HG02870 (cell line): ENCODE measurements around the gene TPK1.
"Not testable (repeated sequence)": the region's sequence is repeated elsewhere in the genome, so short reads cannot be mapped to it uniquely, and the experiment has no call there.

Source experiments
- ATAC-seq: cut with Tn5 transposase; IDR thresholded peaks from one replicate; pipeline ENCODE4 v1.9.1; 2021; ENCODE audit warnings: mild to moderate bottlenecking, moderate library complexity; ENCODE audit not compliant: unreplicated experiment

The TPK1 gene

DNA sequence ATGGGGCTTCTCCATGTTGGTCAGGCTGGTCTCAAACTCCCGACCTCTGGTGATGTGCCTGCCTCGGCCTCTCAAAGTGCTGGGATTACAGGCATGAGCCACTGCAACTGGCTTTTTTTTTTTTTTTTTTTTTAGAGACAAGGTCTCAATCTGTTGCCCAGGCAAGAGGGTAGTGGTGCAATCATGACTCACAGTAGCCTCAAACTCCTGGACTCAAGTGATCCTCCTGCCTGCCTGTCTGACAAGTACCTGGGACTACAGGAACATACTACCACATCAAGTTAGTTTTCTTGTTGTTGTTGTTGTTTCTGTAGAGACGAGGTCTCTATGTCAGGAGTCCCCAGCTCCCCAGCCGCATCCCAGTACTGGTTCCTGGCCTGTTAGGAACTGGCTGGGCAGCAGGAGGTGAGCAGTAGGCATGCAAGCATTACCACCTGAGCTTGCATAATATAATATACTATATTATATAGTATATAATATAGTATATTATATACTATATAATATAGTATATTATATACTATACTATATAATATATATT lies 55.7 kb downstream of the TPK1 start:
- no peak for ATAC-seq

DNA sequence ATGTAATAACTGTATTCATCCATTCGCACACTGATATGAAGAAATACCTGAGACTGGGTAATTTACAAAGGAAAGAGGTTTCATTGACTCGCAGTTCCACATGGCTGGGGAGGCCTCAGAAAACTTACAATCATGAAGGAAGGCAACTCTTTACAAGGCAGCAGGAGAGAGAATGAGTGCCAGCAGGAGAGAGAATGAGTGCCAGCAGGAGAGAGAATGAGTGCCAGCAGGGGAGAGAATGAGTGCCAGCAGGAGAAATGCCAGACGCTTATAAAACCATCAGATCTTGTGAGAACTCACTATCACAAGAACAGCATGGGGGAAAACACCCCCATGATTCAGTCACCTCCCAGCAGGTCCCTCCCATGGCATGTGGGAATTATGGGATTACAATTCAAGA lies 58.0 kb downstream of the TPK1 start:
- not testable (repeated sequence) for ATAC-seq

DNA sequence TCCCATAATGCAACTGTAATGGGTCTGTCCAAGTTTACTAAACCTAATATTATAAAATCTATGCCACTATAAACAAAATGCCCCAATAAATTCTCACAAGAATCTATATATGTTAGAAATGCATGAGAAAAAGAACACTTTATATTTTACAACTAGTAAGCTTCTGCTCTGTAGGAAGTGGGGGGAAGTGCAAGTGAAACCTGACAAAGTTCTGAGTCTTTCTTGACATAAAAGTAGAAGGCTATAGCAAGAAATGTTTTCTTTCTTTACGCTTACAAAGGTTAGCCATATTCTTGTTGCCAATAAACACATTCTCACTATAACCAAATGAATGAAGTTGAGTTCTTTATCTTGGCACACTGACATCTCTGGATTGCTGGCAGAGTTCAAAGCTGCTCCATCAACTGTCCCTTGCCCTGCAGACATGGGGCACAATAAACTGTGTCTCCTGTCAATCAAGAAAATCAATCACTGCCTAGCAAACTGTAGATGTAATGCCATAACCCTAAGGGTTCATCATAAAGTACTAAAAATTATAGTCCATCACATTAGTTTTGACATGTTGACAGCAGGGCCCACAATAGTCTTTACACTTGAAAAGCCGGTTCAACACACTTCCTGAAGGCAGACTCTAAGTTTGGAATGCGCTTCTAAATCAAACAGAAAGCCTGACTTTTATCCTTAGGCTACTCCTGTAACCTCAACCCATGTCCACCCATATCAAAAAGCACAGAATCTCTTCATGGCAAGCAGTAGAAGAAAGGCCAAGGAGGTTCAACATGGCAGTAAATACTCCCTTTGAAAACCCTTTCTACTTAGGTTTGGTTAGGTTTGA lies 58.6 kb downstream of the TPK1 start:
- peak; percentile 67 for ATAC-seq

DNA sequence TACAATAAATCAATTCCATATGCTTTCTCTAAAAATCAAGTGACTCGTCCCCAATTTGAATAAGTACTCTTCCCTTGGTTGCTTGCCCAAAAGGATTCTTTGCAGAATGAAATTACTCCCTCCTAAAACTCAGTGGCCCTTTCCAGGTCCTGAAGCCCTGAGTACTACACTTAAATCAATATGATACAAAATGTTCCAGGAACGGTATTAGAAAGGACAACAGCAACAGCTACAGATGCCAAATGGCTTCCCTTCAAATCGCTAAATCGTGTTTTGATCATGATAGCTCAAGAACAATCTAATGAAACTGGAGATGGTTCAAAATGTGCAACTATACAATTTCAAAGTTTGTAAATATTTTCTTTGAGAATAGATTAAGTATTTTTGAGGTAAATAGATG lies 59.4 kb downstream of the TPK1 start:
- no peak for ATAC-seq

DNA sequence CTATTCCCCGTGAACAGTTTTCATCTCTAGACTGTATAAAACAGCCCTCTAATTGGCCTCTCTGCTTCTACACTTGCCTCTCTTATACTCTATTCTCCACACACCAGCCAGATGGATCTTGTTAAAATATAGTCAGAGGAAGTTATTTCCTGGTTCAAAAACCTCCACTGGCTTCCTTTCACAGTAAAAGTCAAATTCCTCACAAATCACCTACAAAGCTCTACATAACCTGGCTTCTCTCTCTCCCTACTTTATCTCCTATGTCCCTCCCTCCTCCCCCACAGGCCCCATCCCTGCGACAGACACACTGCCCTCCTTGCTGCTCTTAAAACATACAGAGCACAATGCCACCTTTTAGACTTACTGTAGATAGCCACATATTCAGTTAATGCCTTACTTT lies 60.1 kb downstream of the TPK1 start:
- no peak for ATAC-seq

DNA sequence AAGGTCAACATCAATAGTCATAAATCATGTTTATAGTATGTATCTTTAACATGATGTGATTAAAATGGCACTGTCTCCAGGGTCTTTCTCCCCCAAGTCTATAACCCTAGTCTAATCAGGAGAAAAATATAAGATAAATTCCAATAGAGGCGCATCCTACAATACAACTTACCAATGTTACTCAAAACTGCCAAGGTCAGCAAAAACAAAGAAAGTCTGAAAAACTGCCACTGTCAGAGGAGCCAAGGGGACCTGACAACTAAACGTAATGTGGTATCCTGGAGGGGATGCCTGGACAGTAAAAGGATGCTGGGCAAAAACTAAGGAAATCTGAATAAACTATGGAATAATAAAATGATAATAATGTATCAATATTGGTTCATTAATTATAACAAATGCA lies 63.9 kb downstream of the TPK1 start:
- no peak for ATAC-seq

DNA sequence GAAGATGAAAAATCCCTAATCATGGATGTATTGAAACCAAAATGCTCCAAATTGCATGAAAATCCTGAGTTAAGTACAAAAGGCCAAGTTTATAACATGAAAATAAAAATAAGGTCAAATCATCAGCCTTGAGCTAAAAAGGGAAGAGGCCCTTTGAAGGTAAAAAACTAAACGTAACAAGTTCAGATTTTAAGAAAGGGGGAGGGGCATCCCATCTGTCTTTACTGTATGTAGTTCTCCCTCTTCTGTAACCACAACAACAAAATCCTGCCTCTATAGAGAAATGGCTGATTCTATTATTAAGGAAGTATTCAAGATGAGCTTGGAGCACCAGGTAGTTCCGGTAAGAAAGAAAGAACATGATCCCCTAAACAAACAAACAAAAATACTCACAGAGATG lies 64.7 kb downstream of the TPK1 start:
- ATAC-seq: no peak

DNA sequence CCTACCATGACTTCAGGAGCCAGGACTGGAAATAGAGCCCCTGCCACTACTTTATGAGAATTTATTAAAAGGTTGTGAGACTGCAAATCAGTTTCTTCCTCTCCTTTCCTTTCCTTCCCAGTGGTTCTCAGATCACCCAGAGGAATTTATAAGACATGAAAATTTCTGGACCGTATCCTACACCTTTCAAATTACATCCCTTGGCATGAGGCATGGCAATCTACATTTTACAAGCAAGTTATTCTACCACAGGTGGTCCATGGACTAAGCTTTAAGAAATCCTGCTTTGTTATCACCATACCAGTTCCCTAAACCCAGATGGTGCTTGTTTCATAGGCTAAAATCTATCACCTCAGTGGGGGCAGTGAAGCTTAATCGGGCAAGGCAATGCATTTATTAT lies 66.5 kb downstream of the TPK1 start:
- no peak for ATAC-seq

DNA sequence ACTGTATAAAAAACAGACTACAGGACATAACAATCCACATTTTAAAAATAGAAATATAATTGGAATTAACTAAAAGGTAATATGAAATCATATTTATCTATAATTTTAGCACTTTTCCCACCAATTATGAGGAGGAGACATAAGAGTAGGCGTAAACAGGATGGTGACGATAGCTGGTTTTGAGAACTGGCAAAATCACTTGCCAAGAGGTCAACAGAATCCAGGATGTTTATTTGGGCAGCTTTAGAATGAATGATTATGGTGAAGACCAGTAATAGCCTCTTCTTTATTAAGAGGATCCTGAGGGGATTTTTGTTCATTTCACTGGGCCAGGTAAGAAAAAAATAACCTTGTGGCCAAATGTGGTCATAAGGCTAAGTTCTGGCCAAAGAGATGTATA lies 67.2 kb downstream of the TPK1 start:
- ATAC-seq: no peak

DNA sequence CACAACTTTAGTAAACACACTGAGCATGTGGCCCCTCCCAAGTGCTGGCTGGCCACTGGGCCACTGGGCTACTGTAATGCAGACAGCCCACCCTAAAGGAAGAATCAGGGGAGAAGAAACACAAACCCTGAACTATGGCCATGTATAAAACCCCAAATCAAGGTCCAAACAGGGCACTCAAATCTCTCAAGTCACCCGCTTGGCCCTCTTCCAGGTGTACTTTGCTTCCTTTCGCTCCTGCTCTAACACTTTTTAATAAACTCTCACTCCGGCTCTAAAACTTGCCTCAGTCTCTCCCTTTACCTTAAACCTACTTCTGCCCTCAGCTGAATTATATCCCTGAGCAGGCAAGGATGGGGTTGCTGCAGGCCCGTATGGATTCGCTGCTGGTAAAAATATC lies 72.6 kb downstream of the TPK1 start:
- ATAC-seq: no peak

DNA sequence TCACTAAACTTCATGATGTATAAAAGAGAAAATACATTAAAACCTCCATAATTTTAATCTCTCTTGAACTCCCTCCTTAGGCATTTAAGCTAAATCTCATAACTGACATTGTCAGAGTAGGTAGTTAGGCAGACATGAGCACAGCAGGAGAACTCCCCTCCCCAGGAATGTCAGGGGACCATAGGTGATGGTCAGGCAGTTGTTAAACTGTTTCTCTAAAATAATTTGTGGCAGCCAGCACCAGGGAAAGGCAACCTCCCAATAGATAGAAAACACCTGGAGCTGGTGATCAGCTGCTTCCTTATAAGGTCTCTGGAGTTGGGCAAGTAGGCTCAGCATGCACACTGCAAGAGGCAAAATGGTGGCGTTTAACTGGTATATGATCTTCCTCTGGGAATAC lies 73.0 kb downstream of the TPK1 start:
- ATAC-seq: no peak

DNA sequence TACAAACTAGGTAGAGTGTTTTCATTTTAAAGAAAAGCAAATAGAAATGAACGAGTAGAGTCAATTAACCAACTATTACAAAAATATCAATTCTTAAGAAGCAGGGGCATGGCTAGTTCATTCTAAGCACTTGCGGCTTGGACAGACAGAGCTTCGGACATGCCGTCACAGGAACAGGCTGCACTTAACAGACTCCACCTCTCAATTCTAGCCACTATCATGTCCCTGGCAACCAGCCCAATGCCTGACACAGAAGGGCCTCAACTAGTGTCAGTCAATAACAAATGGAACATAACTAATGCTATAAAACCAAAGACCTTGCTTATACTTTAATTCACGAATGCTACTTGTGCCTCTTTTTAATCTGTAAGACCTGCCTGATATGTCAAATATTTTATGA lies 74.4 kb downstream of the TPK1 start:
- ATAC-seq: no peak

DNA sequence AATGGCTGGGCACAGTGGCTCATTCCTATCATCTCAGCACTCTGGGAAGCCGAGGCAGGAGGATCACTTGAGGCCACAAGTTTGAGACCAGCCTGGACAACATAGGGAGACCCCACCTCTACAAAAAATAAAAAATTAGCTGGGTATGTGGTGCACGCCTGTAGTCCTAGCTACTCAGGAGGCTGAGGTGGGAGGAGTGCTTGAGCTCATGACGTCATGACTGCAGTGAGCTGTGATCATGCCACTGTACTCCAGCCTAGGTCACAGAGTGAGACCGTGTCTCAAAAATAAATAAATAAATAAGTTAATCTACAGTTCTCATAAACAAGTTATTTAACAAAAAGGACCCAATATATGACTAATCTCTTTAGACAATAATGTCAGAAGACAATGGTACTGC lies 76.2 kb downstream of the TPK1 start:
- no peak for ATAC-seq

DNA sequence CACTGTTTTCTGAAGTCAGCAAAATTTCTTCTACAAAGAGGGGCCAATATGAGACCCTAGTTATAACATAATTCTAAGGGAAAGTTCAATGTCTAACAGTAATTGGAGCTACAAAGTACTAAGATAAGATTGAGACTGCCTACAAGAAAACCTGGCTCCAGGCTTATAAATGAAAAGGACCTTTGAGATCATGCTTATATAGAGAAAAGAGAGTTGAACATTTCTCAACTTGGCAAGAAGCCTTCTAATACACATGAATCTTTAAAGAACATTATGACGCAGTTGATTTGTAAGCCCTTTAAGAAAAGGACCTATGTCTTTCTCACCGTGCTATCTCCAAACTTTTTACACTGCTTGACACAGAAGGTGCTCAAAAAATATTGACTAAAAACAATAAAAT lies 87.9 kb downstream of the TPK1 start:
- ATAC-seq: no peak

DNA sequence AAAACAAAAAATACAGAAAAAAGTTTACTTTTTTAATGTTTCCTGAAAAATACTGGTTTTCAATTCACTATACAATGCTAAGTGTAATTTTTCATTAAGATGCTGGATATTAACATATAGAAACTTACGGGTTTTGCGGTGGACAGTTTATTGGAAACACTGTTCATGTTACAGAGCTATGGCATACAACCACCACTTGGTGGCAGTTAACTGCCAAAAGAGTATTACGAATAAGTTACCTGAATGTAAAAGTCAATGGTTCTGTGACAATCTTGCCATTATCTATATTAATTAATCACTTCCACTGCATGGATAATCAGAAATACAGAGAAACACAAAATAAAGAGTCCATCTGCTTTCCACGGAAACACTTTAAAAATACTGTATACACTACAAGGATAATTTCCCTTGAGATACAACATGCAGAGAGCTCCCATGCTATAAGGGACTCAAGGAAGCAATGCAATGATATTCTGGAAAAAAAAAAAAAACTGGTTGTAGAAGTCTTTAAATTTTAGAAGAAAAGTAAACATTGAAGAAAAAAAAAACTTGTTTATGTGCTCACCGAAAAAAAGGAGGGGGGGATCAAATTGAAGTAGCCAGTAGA lies 97.0 kb downstream of the TPK1 start:
- ATAC-seq: peak; percentile 90

DNA sequence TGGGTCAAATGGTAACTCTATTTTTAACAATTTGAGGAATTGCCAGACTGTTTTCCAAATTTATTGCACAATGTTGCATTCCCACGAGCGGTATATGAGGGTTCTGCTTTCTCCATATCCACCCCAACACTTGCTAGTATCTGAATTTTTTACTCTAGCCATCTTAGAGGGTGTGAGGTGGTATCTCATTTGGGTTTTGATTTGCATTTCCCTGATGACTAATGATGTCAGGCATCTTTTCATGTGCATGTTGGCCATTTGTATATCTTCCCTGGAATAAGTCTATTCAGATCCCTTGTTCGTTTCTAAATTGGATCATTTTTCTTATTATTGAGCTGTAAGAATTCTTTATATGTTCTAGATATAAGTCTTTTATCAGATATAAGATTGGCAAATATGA lies 97.7 kb downstream of the TPK1 start:
- ATAC-seq: no peak

DNA sequence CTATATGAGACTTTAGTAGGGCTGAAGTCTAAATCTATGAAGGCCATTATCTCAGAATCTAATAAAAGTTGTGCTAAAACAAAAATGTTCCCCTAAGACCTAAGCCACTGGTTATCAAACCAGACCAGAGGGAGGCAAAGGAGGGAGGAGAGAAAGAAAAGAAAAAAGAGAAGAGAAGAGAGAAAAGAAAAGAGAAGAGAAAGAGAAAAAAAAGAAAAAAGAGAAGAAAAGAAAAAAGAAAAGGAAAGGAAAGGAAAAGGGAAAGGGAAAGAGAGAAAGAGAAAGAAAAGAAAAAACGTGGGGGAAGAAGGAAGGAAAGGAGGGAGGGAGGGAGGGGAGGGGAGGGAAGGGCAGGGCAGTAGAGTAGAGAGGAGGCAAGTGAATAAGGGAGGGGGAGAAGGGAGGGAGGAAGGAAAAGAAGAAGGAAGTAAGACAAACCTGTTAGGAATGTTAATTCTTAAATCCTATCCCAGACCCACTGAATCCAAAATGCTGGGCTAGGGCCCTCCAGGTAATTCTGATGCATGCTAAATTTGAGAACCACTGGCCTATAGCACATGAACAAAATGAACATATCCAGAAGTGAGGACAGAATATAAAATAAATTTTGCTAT lies 98.9 kb downstream of the TPK1 start:
- no peak for ATAC-seq

DNA sequence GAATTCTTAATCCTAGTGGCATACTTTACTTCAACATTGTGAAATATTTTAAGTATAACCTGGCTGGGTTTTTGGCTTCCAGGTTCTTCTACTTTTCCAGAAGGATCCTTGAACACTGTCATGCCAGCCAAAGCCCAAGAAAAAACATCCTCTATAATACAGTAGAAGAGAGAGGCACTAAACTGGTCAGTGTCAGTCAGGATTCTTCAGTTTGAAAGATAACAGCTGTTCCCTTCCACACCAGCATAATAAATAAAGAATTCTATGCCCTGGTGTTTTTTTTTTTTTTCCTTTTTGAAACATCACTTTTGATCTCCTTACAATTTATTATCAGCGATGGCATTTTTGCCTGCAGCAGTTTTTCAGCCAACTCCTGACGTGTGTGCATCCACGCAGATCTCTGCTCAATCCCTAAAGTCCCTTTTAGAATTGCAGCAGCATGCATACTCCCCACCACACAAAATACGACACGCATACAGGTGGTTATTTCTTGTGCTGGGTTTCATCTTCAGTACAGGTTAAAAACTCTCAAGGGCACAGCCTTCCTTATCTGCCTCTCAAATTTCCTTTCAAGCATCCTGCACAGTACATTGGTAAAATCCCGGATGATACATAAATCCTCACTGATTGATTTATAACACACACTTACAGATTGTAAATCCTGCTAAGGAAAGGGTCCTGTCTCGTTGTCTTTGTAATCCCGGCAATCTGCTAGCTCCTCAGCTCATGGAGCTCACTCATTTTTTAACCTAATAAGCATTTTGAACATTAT lies 100.2 kb downstream of the TPK1 start:
- no peak for ATAC-seq

DNA sequence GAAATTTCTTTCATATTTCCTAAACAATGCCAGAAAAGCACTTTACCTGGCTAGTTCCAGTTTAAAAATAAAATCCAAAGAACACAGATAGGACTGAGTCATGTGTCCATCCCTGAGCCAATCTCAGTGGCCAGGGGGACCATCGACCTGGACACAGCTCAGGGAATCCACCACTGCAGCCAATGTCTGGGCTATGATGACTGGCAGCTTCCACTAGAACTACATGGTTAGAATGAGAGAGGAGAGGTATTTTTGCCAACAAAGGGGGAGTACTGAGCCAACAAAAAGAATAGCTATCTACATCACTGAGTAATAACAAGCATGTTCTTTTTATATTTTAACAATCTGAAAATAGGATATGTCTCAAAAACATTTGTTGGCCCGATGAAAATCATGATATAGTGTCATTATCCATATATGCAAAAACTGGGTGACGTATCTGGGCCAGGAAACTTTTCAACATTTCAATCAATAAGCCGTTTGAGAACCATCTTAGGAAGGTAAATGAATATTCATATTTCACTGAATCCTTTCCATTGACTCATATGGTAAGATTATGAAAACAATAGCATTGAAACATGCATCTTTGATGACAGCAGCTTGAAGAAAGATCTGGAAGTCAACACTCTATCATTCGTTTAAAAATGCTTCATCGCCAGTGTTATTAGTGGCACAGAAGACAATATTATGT lies 104.0 kb downstream of the TPK1 start:
- no peak for ATAC-seq

DNA sequence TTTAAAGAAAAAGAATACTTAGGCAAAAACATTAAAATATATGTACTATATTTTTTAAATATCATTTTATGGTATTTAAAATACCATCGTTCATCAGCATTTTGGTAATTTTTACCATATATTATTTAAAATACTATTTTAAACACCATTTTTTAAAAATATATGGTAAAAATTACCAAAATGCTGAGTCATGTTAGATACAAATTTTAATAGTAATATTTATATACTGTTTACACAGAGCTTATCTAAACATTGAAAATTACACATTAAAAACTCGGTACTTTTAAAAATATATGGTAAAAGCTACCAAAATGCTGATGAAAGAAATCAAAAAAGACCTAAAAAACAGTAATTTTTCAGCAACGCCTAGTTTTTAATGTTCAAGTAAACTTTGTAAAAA lies 105.6 kb downstream of the TPK1 start:
- ATAC-seq: no peak

DNA sequence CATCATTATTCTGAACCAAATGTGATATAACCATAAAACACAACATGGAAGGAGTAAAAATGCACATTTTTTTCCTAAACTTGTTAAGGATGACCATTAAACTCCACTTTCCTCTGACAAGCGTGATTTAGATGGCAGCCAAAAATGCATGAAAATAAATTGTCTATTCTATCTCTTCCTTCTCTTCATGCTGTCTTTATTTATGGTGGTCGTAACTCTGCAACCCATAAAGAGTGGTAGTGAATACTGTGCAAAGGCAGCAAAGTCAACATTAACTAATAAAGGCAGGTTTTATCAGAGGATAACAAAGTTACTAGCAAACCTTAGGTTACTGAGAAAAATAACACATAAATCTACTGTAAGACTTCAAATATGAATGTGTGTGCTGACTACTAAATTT lies 106.6 kb downstream of the TPK1 start:
- ATAC-seq: no peak
